A673 (cell line): Measurements from ENCODE around the gene URB1. TPM values are rescaled to one million over a fixed set of nuclear protein-coding genes. Genes with fewer than 3 reads are reported as not detected.

Experiments
- BruUV-seq: library from RNA; stranded (reverse); fragments of 400-500 nt; replicated peaks from 2 replicates; lab custom pipeline; 2021; lab: Mats Ljungman, UMichigan
- CTCF ChIA-PET: fragments of 300-600 bp; sonication (Branson Sonifier 250); formaldehyde crosslinking; loops from one replicate; lab custom pipeline; 2022; ENCODE audit warnings: antibody characterized with exemption; lab: Charles Lee
- POLR2A ChIA-PET: fragments of 300-600 bp; sonication (Branson Sonifier 250); formaldehyde crosslinking; loops from one replicate; lab custom pipeline; 2022; ENCODE audit warnings: antibody characterized with exemption; ENCODE audit not compliant: low non-redundant PET; lab: Charles Lee
- DNase-seq: peaks from one replicate; pipeline ENCODE4 v3.0.0-alpha.2; 2015; ENCODE audit warnings: low spot score
- H3K27ac ChIP-seq: fragments of 200-600 bp; sonication (generic); 2 replicates; pipeline ENCODE4 v1.5.1; 2016; ENCODE audit warnings: mixed run types, low read depth, mild to moderate bottlenecking, mixed read lengths, antibody characterized with exemption, low read length; ENCODE audit not compliant: poor library complexity, severe bottlenecking
- H3K27me3 ChIP-seq: fragments of 200-600 bp; sonication (generic); replicated peaks from 2 replicates; pipeline ENCODE4 v1.6.1; 2017; ENCODE audit warnings: mixed run types, low read depth, mild to moderate bottlenecking, mixed read lengths, antibody characterized with exemption, low read length; ENCODE audit not compliant: insufficient read depth, poor library complexity
- H3K36me3 ChIP-seq: fragments of 200-600 bp; sonication (generic); 2 replicates; pipeline ENCODE4 v1.6.1; 2016; ENCODE audit warnings: mixed run types, mild to moderate bottlenecking, mixed read lengths, antibody characterized with exemption, low read length; ENCODE audit not compliant: insufficient read depth, poor library complexity, severe bottlenecking
- H3K4me1 ChIP-seq: fragments of 200-600 bp; sonication (generic); 2 replicates; pipeline ENCODE4 v1.6.1; 2017; ENCODE audit warnings: mixed run types, mild to moderate bottlenecking, mixed read lengths, antibody characterized with exemption, low read length; ENCODE audit not compliant: insufficient read depth, poor library complexity, severe bottlenecking
- H3K4me3 ChIP-seq: fragments of 200-600 bp; sonication (generic); 2 replicates; pipeline ENCODE4 v1.5.1; 2016; ENCODE audit warnings: low read depth, mixed run types, mild to moderate bottlenecking, mixed read lengths, low read length; ENCODE audit not compliant: poor library complexity, severe bottlenecking
- H3K9me3 ChIP-seq: fragments of 200-600 bp; sonication (generic); 2 replicates; pipeline ENCODE4 v1.6.1; 2016; ENCODE audit warnings: mixed run types, low read depth, mild to moderate bottlenecking, mixed read lengths, antibody characterized with exemption, low read length; ENCODE audit not compliant: poor library complexity, severe bottlenecking
- EZH2 ChIP-seq: fragments of 200-600 bp; sonication (generic); IDR thresholded peaks from 2 replicates; pipeline ENCODE4 v1.6.1; 2017; ENCODE audit warnings: borderline replicate concordance, low read depth, mild to moderate bottlenecking, mixed read lengths, antibody characterized with exemption, low read length; ENCODE audit not compliant: poor library complexity, severe bottlenecking
- intact Hi-C: fragments of 100-400 bp; cut with micrococcal nuclease; formaldehyde crosslinking; loops from one replicate; pipeline ENCODE4 v1.10.0; 2022; ENCODE audit not compliant: unreplicated experiment
- total RNA-seq: library from RNA; stranded (reverse); gene quantifications from 2 replicates; pipeline ENCODE4 v1.2.3, GENCODE V29; 2021
- TF ChIP-seq, protein P1 (sequence below): fragments of 300-800, 200-600 bp; sonication (generic); conservative IDR thresholded peaks from 2 replicates; pipeline ENCODE4 v1.5.1; 2017; ENCODE audit warnings: low read depth, mild to moderate bottlenecking, antibody characterized with exemption, low read length, moderate library complexity, mixed read lengths

URB1 gene
- total RNA-seq, 1 experiment from 2014 or later: 30.5 TPM

DNA sequence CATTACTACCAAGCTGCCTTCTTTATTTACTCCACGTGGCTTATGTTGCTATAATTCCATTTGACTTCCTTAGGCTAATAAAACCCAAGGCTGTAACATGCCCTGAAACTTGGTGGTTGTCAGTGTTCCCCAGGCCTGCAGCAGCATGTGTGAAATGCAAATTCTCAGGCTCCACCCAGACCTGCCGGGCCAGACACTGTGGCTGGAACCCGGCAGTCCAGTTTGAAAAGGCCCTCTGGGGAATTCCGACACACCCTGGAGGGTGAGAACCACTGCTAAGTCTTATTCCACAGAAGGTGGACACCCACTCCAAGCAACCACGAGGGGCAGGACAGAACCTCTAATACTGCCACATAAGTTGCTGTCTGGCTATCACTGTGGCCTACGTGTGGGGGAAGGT lies 41.4 kb downstream of the URB1 start:
- TF ChIP-seq, protein P1, sequence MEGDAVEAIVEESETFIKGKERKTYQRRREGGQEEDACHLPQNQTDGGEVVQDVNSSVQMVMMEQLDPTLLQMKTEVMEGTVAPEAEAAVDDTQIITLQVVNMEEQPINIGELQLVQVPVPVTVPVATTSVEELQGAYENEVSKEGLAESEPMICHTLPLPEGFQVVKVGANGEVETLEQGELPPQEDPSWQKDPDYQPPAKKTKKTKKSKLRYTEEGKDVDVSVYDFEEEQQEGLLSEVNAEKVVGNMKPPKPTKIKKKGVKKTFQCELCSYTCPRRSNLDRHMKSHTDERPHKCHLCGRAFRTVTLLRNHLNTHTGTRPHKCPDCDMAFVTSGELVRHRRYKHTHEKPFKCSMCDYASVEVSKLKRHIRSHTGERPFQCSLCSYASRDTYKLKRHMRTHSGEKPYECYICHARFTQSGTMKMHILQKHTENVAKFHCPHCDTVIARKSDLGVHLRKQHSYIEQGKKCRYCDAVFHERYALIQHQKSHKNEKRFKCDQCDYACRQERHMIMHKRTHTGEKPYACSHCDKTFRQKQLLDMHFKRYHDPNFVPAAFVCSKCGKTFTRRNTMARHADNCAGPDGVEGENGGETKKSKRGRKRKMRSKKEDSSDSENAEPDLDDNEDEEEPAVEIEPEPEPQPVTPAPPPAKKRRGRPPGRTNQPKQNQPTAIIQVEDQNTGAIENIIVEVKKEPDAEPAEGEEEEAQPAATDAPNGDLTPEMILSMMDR: no peak
- TF ChIP-seq EZH2: no peak
- Histone ChIP-seq H3K4me1 (no peaks in the 10 kb centered on the region), H3K27me3 (no peaks in the 10 kb centered on the region), H3K36me3 (peaks cover 95% of the 10 kb centered on the region), H3K9me3 (no peaks in the 10 kb centered on the region), H3K4me3 (no peak overlapping the region), H3K27ac (no peak overlapping the region)
- BruUV-seq: no TSS peak
- CTCF ChIA-PET: no interaction called here
- POLR2A ChIA-PET: interaction anchor here (0.5 kb wide), 1 partner anchor 40 kb away, joined by 3 read pairs; no protein-coding TSS in a partner anchor
- intact Hi-C loops: no loop called here
- DNase-seq: no peak

DNA sequence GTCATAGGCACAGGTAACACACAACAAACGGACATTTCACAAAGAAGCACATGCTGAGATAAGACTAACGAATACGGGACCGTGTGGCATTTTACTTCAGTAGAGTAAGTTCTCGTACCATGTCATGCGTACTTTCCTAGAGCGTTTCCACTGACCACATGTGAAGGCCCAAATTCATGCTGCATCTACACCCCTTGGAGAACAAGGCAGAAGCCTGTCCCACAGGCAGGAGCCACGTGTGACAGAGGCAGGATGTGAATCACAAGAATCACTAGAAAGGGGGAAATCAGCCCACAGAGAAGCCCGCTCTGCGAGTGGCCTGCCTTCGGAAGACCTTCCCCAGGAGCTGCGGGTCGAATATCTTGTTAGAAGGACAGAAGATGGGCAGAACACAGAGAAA lies 41.8 kb downstream of the URB1 start:
- Histone ChIP-seq H3K27me3 (no peaks in the 10 kb centered on the region), H3K36me3 (peaks cover 95% of the 10 kb centered on the region), H3K4me1 (no peaks in the 10 kb centered on the region), H3K9me3 (no peaks in the 10 kb centered on the region), H3K27ac (no peak overlapping the region), H3K4me3 (no peak overlapping the region)
- no TSS peak for BruUV-seq
- TF ChIP-seq, protein P1: no peak
- TF ChIP-seq EZH2: no peak
- intact Hi-C loops: no loop called here
- POLR2A ChIA-PET: interaction anchor here (0.5 kb wide), 1 partner anchor 41 kb away, joined by 3 read pairs; no protein-coding TSS in a partner anchor
- no peak for DNase-seq
- CTCF ChIA-PET: no interaction called here

DNA sequence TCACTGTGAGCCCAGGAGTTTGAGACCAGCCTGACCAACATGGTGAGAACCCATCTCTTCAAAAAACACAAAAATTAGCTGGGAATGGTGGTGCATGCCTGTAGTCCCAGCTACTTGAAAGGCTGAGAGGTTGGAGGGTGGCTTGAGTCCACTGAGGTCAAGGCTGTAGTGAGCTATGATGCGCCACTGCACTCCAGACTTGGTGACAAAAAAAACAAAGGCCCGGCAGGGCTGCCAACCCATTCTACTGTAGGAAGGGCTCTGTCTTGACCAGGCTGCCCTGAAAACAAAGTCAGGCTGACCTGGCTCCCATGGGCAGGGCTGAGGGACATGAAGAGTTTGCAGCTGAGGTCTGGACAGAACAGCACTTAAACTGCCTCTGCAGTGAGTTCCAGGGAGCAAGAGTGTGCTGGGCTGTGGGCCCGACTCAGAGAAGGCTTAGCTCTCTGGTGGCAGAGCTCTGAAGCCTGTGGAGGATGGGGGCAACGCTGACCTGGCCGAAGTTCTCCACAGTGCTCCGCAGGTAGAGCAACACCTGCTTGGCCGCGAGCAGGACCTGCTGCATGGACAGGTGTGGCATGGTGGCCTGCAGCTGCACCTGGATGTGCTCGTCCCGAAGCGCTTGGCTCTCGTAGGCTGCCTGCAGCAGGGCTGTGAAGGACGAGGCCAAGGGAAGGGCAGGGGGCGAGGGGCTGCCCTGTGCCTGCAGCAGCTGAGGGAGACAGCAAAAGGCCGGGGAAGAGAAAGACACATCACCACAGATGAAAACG lies 42.4 kb downstream of the URB1 start:
- Histone ChIP-seq H3K4me1 (no peaks in the 10 kb centered on the region), H3K9me3 (no peaks in the 10 kb centered on the region), H3K4me3 (no peak overlapping the region), H3K27ac (no peak overlapping the region), H3K27me3 (no peaks in the 10 kb centered on the region), H3K36me3 (peaks cover 95% of the 10 kb centered on the region)
- CTCF ChIA-PET: no interaction called here
- DNase-seq: no peak
- intact Hi-C loops: no loop called here
- POLR2A ChIA-PET: interaction anchor here (0.5 to 0.7 kb wide), 2 partner anchors 42 to 406 kb away, joined by 3 read pairs; no protein-coding TSS in a partner anchor
- TF ChIP-seq EZH2: no peak
- TF ChIP-seq, protein P1: no peak
- no TSS peak for BruUV-seq
